Stimulated activated CD4-positive, alpha-beta T cell treated with anti-CD3 and anti-CD28 coated beads, Interleukin-1b, Interleukin-23, amount 100 ng/mL, for 1 hour (primary cell): ENCODE measurements around the gene FERMT3.
A peak's percentile ranks its signal among the peaks of the same experiment; 100 is the strongest.
"Not testable (repeated sequence)": the region's sequence is repeated elsewhere in the genome, so short reads cannot be mapped to it uniquely, and the experiment has no call there.

ENCODE experiments used
- DNase-seq, 2 donors: peaks; one replicate each; pipeline ENCODE4 v3.0.0-alpha.2; 2020; ENCODE audit warnings: low read depth in 2 of 2

Gene FERMT3

GRCh38 chr11:64235437-64236161 is 29.1 kb downstream of the FERMT3 start:
- DNase-seq, result no peak

- no peak for DNase-seq
Measured at GRCh38 chr11:64237484-64237951, 31.0 kb downstream of the FERMT3 start.

- no peak for DNase-seq
Measured at GRCh38 chr11:64238076-64238475, 31.6 kb downstream of the FERMT3 start.

GRCh38 chr11:64238999-64239398 is 32.5 kb downstream of the FERMT3 start:
- DNase-seq, result no peak

- no peak for DNase-seq
Measured at GRCh38 chr11:64239662-64240434, 33.3 kb downstream of the FERMT3 start.

GRCh38 chr11:64240435-64241240 is 34.1 kb downstream of the FERMT3 start, which contains the start of gene FKBP2:
TSS of gene FKBP2 (plus strand) at chr11:64241095. CDS start at chr11:64242388, 1,293 bp downstream.
- peak; percentile 95 to 96 for DNase-seq

GRCh38 chr11:64241241-64241490 is 34.6 kb downstream of the FERMT3 start:
- DNase-seq, result no peak

- DNase-seq, result peak; percentile 99 to 100
Measured at GRCh38 chr11:64241491-64242374, 35.2 kb downstream of the FERMT3 start.

- DNase-seq, result no peak
Measured at GRCh38 chr11:64243236-64243854, 36.8 kb downstream of the FERMT3 start.

- no peak for DNase-seq
Measured at GRCh38 chr11:64244107-64244506, 37.6 kb downstream of the FERMT3 start.

GRCh38 chr11:64244966-64245365 is 38.4 kb downstream of the FERMT3 start:
- DNase-seq, result no peak

- DNase-seq, result no peak
Measured at GRCh38 chr11:64245401-64245796, 38.9 kb downstream of the FERMT3 start.

GRCh38 chr11:64245797-64246620 is 39.5 kb downstream of the FERMT3 start:
- DNase-seq, result peak in 1 of 2 donors; percentile 73

- DNase-seq, result not testable (repeated sequence)
Measured at GRCh38 chr11:64246621-64246870, 40.0 kb downstream of the FERMT3 start.

- peak in 1 of 2 donors; percentile 69 for DNase-seq
Measured at GRCh38 chr11:64246871-64247728, 40.6 kb downstream of the FERMT3 start, which contains the start of gene PPP1R14B. TSS of gene PPP1R14B (minus strand) at chr11:64246943. CDS start at chr11:64246673, 270 bp downstream.

- DNase-seq, result no peak
Measured at GRCh38 chr11:64247729-64248531, 41.4 kb downstream of the FERMT3 start.

GRCh38 chr11:64248578-64248977 is 42.1 kb downstream of the FERMT3 start:
- DNase-seq, result no peak

GRCh38 chr11:64249038-64249437 is 42.5 kb downstream of the FERMT3 start:
- no peak for DNase-seq
